ENCODE measurements around the gene FGFR1OP2. TPM values are rescaled to one million over a fixed set of nuclear protein-coding genes. Genes with fewer than 3 reads are reported as not detected.

The FGFR1OP2 gene
- total and polyA plus RNA-seq, 2 experiments from 2014 or later = 35.6 to 45.0 TPM

DNA sequence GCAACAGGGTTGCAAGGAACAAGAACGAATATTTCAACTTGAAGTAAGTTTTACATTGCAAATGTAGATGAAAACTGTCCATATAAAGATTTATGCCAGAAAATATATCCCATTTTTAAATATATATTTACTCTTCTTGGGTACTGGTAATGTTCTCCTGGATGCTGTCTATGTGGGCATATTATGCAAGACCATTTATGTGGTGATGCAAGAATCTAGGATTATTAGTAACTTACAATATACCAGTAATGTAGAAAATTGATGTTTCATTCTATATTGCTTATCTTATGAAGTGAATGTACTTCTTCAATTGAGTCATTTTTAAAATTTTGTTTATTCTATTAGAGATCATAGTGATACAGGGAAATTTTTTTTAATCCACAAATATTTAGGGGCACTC is 25.1 kb downstream of the FGFR1OP2 start:
- peaks cover 6% of the 10 kb centered on the region; the same call in 1 of the 3 replicates for H3K36me3 Mint-ChIP-seq (ENCODE audit: low read depth)
- H3K4me2 ChIP-seq = no peak overlapping the region
- H3K4me3 ChIP-seq = no peak overlapping the region
- ATAC-seq = no peak
- H3K36me3 ChIP-seq (ENCODE audit: insufficient read depth) = peaks cover 20% of the 10 kb centered on the region; the same call in 1 of the 2 replicates
- no peaks in the 10 kb centered on the region for H3F3A ChIP-seq (replicated peaks; ENCODE audit: low read depth)
- no peak for TF ChIP-seq CREB1 (CRISPR knock-in tag; IDR thresholded peaks at IDR 0.05; ENCODE audit: low read depth)
- TF ChIP-seq CTCF (conservative IDR thresholded peaks at IDR 0.05; ENCODE audit: low read depth in 2 of 2) = no peak
- TF ChIP-seq ZNF331 (CRISPR knock-in tag; IDR thresholded peaks at IDR 0.05; ENCODE audit: low read depth) = no peak
- TF ChIP-seq JUNB (IDR thresholded peaks at IDR 0.05; ENCODE audit: unreplicated experiment) = no peak
- no peak for TF ChIP-seq STAT1 (IDR thresholded peaks at IDR 0.05; ENCODE audit: unreplicated experiment)
- TF ChIP-seq ETS1 (IDR thresholded peaks at IDR 0.05) = no peak
- no peak for TF ChIP-seq ZNF114 (CRISPR knock-in tag; IDR thresholded peaks at IDR 0.05)
- TF ChIP-seq POLR2AphosphoS5 (IDR thresholded peaks at IDR 0.05; ENCODE audit: low read depth) = no peak
- TF ChIP-seq EZH2phosphoT487 (IDR thresholded peaks at IDR 0.05; ENCODE audit: unreplicated experiment) = no peak
- no peak for TF ChIP-seq EZH2 (IDR thresholded peaks at IDR 0.05; ENCODE audit: low read depth, unreplicated experiment)
- TF ChIP-seq NANOG (IDR thresholded peaks at IDR 0.05; ENCODE audit: borderline replicate concordance) = no peak
- H3K4me1 Mint-ChIP-seq = no peaks in the 10 kb centered on the region
- DNase-seq (ENCODE audit: low spot score) = no peak
- H3K27me3 Mint-ChIP-seq (ENCODE audit: insufficient read depth, low read depth, poor library complexity) = no peaks in the 10 kb centered on the region
- H3K27ac ChIP-seq (ENCODE audit: low read depth) = no peak overlapping the region
- no peaks in the 10 kb centered on the region for H3K9me3 Mint-ChIP-seq
- H3K27me3 ChIP-seq (ENCODE audit: insufficient read depth) = no peaks in the 10 kb centered on the region
- H3K27ac Mint-ChIP-seq = no peak overlapping the region
- no peaks in the 10 kb centered on the region for H3K79me2 ChIP-seq (replicated peaks; ENCODE audit: insufficient read depth)
- no peak overlapping the region for H3K4me3 Mint-ChIP-seq
- H2AFZ ChIP-seq = no peak overlapping the region
- H3K9me2 ChIP-seq (ENCODE audit: insufficient read depth) = no peaks in the 10 kb centered on the region
- no peaks in the 10 kb centered on the region for H4K20me1 ChIP-seq (replicated peaks; ENCODE audit: insufficient read depth)
- no peaks in the 10 kb centered on the region for H3K4me1 ChIP-seq (ENCODE audit: insufficient read depth)

DNA sequence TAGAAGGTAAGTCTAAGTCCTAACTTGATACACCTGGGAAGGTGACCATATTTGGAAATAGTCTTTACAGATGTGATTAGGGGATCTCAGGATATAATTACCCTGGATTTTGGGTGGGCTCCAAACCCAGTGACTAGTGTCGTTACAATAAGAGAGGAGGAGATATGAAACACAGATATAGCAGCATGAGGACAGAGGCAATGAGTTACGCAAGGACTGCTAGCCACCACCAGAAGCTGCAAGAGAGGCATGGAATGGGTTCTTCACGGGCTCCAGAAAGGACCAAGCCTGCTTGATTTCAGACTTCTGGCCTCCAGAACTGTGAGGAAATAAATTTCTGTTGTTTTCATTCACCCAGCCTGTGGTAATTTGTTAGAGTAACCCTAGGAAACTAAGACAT is 28.6 kb downstream of the FGFR1OP2 start:
- Histone ChIP-seq H2AFZ (no peak overlapping the region), H3K27me3 (ENCODE audit: insufficient read depth) (no peaks in the 10 kb centered on the region), H4K20me1 (replicated peaks; ENCODE audit: insufficient read depth) (no peaks in the 10 kb centered on the region), H3K4me1 (ENCODE audit: insufficient read depth) (no peaks in the 10 kb centered on the region), H3K79me2 (replicated peaks; ENCODE audit: insufficient read depth) (no peaks in the 10 kb centered on the region), H3F3A (replicated peaks; ENCODE audit: low read depth) (no peaks in the 10 kb centered on the region), H3K36me3 (ENCODE audit: insufficient read depth) (peaks cover 20% of the 10 kb centered on the region; the same call in 1 of the 2 replicates), H3K4me3 (no peak overlapping the region), H3K4me2 (no peak overlapping the region), H3K27ac (ENCODE audit: low read depth) (no peak overlapping the region), H3K9me2 (ENCODE audit: insufficient read depth) (no peaks in the 10 kb centered on the region)
- Mint-ChIP-seq H3K27ac (no peak overlapping the region), H3K9me3 (no peaks in the 10 kb centered on the region), H3K36me3 (ENCODE audit: low read depth) (peaks cover 11% of the 10 kb centered on the region; the same call in 2 of the 3 replicates), H3K27me3 (ENCODE audit: insufficient read depth, low read depth, poor library complexity) (no peaks in the 10 kb centered on the region), H3K4me1 (no peaks in the 10 kb centered on the region), H3K4me3 (no peak overlapping the region)
- no peak for ATAC-seq
- DNase-seq (ENCODE audit: low spot score) = no peak
- no peak for TF ChIP-seq ZNF462 (CRISPR knock-in tag; IDR thresholded peaks at IDR 0.05)
- no peak for TF ChIP-seq STAT1 (IDR thresholded peaks at IDR 0.05; ENCODE audit: unreplicated experiment)
- TF ChIP-seq ZNF331 (CRISPR knock-in tag; IDR thresholded peaks at IDR 0.05; ENCODE audit: low read depth) = no peak
